GM21526 (cell line): ENCODE measurements around the gene TP53AIP1.

Experiments
- ATAC-seq: cut with Tn5 transposase; IDR thresholded peaks from one replicate; pipeline ENCODE4 v1.9.1; 2021; ENCODE audit warnings: moderate library complexity; ENCODE audit not compliant: unreplicated experiment, low FRiP score

The TP53AIP1 gene

GRCh38 chr11:128946648-128947047 lies 4.0 kb upstream of the TP53AIP1 start:
- ATAC-seq, result no peak

DNA sequence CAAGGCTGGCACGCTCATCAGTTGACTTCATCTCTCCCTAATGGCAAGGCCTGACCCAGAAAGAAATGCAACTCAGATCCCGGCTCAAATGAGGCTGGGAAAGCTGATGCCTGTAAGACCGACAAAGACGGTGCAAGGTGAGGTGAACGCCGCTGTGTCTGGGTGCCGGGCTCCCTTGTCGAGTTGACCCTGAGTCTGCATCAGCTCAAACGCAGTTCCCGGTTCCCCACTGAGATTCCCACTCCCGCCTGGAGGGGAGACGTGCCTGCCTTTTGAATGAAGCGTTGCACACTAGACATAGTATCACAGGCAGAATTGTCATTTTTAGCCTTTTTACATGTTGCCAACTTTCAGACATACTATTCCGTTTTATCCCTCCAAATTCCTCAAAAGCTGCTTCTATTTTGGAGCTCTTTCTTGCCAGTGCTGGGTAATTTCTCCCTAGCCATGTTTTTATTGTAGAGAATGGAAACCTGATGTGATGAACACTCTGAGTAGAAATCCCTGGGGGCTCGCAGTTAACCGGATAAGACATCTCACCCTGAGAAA lies 831 bp upstream of the TP53AIP1 start:
- ATAC-seq, result no peak

- ATAC-seq, result no peak
These were observed 429 bp downstream of the TP53AIP1 start for GRCh38 chr11:128942272-128942612.

GRCh38 chr11:128941573-128942271 lies 949 bp downstream of the TP53AIP1 start:
- no peak for ATAC-seq

DNA sequence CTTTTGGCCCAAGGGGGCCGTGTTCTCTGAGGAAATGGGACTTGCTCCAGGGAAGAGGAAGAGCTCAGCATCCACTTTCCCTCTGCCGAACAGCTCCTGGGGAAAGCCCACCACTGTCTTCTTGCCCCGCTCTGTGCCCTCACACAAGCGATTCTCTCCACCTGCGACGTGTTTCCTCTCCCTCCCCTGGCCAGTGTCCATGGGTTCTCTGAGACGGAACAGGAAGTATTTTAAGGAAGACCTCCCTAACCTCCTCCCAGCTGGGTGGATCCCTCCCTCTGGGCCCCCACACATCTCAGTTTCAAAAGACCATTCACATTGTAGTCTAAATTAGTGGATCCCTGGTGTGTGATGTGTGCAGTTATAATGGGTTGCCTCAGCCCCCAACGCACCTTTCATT lies 1.6 kb downstream of the TP53AIP1 start:
- no peak for ATAC-seq

- no peak for ATAC-seq
These were observed 2.1 kb downstream of the TP53AIP1 start for GRCh38 chr11:128940603-128941002.

DNA sequence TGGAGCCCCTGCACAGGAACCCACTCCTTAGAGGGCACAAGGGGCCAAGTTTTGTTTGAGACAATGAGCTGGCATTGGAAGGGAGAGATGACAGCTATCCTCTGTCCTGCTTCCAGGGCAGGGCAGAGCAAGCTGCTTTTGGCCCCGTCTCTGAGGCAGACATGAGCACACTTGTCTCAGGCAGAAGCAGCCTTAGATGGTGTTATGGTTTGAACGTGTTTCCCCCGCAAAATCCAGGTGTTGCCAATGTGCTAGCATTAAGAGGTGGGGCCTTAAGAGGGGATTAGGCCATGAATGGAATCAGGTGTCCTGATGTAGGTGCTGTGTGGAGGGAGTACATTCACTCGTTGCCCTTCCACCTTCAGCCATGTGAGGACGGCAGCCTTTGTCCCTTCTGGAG lies 2.5 kb downstream of the TP53AIP1 start:
- ATAC-seq, result no peak

- no peak for ATAC-seq
These were observed 3.1 kb downstream of the TP53AIP1 start for GRCh38 chr11:128939591-128939990.

GRCh38 chr11:128938156-128938885 lies 4.3 kb downstream of the TP53AIP1 start:
- no peak for ATAC-seq

GRCh38 chr11:128937480-128937879 lies 5.2 kb downstream of the TP53AIP1 start:
- ATAC-seq, result no peak

DNA sequence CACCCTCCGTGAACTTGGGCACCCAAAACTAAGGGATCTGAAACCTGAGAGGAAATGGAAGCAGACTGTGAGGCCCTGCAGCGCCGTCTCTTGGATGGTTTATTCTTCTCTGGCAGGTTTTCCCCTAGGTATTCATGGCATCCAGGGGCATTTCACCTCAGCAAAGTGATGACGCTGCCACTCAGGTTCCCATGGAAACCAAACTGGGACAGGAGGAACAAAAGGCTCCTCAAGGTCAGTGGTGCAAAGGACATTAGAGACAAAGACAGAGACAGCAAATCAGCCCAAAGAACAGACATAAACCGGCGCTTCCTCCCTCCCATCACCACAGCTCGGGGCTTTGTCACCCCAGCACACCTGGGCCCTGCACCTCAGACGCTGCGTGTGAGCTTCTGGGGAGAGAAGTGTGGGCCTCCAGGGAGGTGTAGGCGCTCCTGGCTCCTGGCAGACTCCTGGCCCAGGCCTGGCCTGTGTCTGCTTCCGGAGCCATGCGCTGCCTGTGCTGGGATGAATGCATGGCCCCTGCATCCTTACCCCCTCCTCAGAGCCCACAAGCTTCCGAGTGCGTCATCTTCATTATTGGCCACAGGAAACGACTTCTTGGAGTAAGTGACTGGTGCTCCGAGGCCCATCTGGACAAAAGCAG lies 5.9 kb downstream of the TP53AIP1 start:
- no peak for ATAC-seq

DNA sequence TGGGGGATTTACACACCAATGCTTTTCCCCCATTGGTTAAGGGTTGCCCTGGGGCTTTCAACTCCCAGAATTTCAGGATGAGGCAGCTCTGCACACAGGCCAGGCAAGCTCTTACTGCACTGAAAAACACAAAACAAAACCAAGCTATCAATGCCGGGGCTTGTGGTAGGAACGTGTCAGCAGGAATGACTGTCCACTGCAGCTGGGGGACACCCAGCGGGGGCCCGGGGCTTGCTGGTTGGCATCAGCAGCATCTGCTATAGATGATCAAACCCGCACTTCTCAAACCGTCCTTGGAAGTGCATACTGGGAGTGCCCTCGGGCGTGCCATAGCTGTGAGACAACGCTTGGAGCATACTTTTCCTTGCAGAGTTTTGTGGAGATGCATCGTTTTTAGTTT lies 7.7 kb downstream of the TP53AIP1 start:
- no peak for ATAC-seq

- no peak for ATAC-seq
These were observed 8.3 kb downstream of the TP53AIP1 start for GRCh38 chr11:128934351-128934750.

DNA sequence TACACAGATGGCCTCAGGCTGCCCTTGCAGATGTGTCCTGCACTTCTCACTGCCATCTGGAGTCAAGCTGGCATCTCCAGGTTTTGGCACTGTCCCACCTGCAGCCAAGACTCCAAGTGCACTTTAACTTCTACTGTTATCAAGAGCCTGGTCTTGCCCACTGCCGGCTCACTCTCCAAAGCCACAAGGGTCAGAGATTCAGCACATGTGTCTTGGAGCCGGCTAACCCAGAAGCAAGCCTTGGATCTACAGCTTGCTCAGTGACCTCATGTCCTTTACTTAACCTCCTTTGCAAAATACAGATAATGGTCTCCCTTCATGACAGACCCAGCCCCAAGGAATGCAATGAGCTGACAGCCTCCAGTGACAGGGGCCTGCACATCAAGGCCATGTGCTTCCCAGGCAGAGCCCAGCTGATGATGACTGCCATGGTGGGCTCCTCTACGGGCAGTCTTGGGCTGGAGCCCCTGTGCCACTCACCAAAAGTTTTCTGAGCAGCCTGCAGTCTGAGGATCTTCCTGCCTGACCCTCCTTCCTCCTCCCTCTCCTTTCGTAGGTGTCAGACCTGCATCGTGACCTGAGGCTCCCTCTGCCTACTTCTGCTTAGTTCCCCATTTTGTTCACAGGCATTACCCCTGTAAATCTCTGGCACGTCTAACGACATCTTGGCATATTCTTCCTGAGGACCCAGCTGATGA lies 9.0 kb downstream of the TP53AIP1 start:
- no peak for ATAC-seq

GRCh38 chr11:128931668-128932067 lies 11.0 kb downstream of the TP53AIP1 start:
- ATAC-seq, result no peak

DNA sequence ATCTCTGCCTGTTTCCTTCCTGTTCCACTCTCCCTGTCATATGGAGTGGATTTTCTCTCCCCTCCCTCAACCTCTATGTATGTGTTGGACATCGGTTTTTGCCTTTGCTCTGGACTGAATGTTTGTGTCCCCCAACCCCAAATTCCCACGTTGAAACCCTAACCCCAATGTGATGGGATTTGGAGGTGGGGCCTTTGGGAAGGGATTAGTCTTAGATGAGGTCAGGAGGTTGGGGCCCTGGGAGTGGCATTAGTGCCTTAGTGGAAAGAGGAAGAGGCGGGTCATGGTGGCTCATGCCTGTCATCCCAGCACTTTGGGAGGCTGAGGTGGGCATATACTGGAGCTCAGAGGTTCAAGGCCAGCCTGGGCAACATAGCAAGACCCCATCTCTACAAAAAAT lies 11.6 kb downstream of the TP53AIP1 start:
- no peak for ATAC-seq

DNA sequence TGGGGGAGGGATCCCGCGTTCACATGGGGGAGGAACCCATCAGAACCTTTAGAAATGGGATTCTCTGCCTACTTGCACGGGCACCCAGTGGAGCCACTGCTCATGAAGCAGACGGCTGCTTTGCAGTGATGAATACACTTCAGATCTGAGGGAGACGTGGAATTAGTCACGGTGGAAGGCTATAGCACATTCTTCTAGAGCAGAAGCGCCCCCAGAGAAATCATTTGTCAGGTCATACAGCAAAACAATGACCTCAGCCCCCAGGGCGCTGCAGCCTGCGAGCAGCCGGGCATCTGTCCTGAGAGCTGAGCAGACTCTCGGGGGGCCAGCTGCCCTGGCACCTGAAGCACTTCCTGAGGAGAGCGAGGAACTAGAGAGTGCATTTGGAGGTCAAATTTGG lies 12.7 kb downstream of the TP53AIP1 start:
- ATAC-seq, result no peak

- ATAC-seq, result no peak
These were observed 13.2 kb downstream of the TP53AIP1 start for GRCh38 chr11:128929468-128929867.

DNA sequence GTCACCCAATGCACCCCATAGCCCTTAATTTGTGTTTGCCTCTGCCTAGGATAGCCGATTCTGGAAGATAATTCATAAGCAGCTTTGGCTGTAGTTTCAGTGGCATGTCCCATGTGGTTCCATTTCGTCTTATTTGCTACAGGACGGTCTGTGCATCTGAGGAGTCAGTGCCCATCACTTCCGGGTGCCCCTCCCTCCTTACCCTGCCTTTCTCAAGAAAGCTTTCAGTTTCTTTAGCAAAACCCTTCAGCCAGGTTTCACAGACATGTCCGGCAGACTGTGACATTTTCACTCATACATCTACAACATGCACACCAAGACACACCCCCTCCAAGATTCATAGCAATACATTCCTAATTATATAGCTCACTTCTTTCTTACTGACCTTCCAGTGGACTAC lies 14.3 kb downstream of the TP53AIP1 start:
- ATAC-seq, result peak; percentile 97

- no peak for ATAC-seq
These were observed 14.9 kb downstream of the TP53AIP1 start for GRCh38 chr11:128927683-128928336.

- no peak for ATAC-seq
These were observed 15.6 kb downstream of the TP53AIP1 start for GRCh38 chr11:128927108-128927461.
